Measurements from ENCODE around the gene SYVN1.
"Not testable (repeated sequence)": the region's sequence is repeated elsewhere in the genome, so short reads cannot be mapped to it uniquely, and the experiment has no call there.

Gene SYVN1

DNA sequence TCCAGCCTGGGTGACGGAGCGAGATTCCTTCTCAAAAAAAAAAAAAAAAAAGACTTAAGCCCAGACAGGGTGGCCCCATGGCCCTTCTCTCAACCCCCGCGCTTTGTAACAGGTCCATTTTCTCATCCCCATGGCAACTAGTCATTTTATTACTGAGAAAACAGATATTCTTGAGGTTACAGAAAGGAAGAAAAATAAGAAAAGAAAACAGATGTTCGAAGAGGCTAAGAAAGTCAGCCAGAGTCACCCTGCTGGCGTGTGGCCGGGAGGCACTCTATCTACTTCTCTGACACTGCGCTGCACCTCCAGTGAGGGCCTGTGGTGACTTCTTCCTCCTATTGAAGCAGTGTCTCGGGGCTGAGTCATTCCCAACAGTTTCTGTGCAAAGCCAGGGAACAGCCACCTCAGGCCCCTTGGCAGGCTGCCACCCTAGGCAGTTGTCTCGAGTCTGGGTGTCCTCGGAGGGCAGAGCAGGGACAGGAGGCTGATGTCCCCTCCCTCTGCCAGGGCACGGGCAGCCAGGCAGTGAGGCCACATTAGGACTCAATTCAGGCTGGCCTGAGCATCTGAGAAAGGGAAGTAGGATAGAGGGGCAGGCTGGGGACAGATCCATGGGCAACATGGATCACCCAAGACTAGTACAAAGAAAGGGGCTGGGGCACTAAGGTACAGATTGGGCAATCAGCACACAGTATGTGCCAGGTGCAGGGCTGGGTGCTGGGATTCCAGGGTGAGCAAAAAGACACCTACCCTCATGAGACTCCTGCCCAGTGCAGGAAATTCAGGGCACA is 16.4 kb upstream of the SYVN1 start:
- FAIRE-seq: no peak

- not testable (repeated sequence) for FAIRE-seq
Observed at GRCh38 chr11:65150131-65150508, 15.8 kb upstream of the SYVN1 start.

DNA sequence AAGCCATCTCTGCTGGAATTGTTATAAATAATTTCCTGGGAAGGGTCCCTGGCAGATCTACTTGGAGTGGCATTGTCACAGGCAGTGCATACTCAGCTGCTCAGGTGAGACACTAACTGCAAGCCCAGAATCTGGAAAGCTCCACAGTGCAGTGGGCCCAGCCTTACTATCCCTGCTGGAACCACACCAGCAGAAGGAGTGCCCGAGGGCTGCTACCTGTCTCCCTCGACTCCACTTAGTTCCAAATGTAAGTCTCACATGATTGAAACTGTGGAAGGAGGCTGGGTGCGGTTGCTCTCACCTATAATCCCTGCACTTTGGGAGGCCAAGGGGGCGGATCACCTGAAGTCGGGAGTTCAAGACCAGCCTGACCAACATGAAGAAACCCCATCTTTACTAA is 14.3 kb upstream of the SYVN1 start:
- no peak for FAIRE-seq

DNA sequence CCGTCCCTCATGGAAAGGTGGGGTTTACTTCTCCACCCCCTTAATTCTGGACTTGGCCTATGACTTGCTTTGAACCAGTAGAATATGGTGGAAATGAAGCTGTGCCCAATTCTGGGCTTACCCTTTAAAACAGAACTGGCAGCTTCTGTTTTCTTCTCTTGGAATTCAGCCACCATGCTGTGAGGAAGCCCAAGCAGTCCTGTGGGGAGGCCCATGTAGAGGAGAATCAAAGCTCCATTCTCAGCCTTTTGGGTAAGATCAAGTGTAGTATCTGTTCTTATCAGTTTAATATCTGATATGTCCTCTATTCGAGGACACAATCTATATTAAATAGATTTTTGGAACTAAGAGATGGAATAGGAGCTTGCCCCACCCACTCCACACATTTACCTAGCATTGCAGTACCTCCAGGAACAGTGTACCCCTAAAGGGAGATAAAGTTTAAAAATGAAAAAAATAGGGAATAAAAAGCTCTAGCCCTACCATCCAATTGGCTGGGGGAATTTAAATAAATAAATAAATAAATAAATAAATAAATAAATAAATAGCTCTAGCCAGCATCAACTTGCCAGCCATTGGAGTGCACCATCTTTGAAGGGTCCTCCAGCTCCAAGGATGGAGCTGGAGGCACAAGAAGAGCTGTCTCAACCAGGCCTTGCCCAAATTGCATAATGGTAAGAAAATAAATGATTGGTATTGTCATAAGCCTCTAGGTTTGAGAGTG is 13.2 kb upstream of the SYVN1 start:
- FAIRE-seq: no peak

- no peak for FAIRE-seq
Observed at GRCh38 chr11:65141896-65142494, 7.7 kb upstream of the SYVN1 start.

- FAIRE-seq: no peak
Observed at GRCh38 chr11:65136515-65137096, 2.3 kb upstream of the SYVN1 start.

- no peak for FAIRE-seq
Observed at GRCh38 chr11:65135633-65136145, 1.4 kb upstream of the SYVN1 start.

- peak; percentile 43 for FAIRE-seq
Observed at GRCh38 chr11:65134952-65135632, 773 bp upstream of the SYVN1 start.

DNA sequence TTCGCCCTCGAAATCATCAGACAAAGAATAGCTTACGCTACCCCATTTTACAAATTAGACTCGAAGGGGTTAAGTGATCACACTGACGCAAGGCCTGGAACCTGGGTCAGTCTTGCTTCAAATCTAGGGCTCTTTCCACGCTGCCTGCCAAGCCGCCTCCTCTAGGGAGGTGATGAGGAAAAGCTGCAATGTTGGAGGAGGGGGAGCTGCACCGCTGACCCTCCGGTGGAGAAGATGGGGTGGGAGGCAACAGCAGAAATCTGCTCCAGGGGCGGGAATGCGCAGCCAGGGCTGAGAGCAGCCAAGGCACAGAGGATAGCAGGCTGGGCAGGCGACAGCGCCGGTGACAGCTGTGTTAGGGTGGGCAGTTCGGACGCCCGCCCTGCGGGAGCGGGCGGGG is 595 bp downstream of the SYVN1 start:
- FAIRE-seq: no peak

GRCh38 chr11:65132988-65133700 is 1.2 kb downstream of the SYVN1 start:
- FAIRE-seq: no peak

DNA sequence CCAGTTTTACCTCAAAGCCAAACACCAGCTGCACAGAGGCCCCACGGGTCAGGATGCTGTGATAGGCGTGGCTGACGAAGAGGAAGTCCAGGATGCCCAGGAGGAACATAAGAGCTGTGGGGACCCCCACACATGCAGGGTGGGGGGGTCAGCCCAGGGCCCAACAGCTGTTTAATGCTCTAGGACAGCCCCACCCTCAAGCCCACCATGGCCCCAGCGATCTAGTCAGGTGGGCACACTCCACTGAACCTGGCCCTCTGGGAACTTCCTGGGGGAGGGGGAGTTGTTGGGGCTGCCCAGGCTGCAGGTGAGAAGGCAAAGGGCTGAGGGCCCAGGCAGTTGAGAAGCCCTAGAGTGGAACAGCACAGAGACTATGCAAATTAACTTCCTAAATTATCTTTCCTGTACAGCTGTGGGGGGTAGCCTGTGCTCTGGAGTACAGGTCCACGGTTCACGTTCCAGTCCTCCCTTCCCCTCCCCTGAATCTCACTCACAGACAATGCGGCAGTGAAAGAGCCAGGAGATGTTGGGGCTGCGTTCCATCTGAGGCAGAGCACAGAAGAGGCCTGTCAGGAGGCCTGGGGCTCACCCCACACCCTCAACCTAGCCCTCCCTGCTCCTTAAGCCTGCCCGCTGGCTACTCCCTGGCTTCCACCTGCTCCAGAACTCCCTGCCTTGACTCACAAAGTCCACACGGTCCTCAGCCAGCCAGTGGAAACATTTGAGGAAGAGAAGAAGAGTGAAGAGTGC is 1.9 kb downstream of the SYVN1 start:
- no peak for FAIRE-seq

- no peak for FAIRE-seq
Observed at GRCh38 chr11:65131895-65132237, 2.5 kb downstream of the SYVN1 start.

DNA sequence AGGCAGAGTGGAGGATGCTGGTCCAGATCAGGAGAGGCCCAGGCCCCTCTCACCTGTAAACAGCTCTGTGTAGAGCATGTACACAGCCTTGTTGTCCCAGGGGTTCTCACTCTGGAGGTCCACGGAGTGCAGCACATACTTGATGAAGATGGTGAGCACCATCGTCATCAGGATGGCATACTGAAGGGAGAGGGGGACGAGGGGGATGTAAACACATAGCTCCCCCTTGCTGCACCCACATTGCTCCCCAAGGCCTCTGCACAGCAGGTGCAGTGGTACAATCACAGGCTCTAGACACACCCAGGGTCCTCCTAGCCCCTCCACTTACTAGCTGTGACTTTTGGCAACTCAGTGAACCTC is 2.9 kb downstream of the SYVN1 start:
- no peak for FAIRE-seq

DNA sequence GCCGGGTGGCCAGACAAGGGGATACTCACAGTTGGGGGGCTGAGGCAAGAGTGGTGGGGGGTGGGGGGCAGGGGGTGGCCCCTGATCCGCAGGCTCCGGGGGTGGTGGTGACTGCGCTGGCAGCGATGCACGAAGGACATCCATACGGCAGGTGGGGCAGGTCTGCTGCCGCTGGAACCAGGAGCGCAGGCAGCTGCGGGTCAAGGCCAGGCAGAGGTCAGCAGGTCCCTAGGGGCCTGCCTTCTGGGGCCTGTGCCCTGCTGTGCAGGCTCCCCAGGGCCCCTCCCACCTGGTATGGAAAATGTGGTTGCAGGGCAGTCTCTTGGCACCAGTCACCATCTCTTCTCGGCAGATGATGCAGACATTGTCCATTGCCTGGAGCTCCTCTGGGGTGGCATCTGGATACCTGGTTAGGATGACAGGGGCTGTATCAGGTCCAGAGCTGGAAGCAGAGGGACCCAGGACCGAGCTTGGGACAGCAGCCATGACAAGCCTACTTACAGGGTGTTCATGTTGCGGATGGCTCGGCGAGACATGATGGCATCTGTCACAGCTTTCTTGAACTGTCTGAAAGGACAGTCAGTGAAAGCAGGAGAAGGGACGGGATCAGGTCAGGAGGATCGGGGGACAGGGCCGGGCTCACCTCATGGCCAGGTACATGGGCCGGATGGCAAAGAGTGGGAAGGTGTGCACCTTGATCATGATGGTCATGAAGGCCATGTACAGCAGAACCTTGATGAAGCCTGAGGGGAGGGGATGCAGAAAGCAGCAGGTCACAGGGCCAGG is 3.5 kb downstream of the SYVN1 start:
- no peak for FAIRE-seq

DNA sequence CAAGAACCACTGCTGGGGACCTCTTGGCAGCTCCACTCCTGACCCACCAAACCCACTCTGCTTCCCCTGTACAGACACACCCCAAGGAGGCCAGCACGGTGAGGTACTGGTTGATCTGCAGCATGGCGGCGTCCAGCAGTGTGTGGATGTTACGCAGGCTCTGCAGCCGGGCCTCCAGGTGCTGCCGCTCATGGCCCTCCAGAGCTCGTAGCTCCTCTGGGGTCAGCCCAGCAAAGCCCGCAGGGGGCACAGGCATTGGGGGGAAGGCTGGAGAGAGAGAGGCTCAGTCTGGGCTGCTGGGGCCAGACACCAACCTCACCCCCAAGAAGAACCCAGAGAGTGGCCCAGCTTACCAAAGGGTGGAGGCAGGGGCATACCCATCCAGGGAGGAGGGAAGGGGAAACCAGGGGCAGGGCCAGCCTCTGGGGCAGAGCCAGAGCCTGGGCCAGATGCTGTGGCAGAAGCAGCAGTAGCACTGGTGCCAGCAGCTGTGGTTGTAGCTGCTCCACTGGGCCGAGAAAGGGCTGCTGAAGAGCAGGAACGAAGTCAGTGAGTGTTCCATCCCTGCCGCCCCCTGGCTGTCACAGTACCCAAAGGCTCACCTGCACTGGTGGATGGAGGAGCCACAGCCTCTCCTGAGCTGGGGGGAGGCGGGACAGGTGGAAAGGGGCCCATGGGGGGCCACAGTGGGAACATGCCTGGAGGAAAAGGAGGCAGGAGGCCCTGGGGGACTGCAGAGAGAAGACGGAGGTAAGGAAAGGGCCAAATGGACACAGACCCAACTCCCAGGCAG is 4.5 kb downstream of the SYVN1 start:
- FAIRE-seq: no peak

DNA sequence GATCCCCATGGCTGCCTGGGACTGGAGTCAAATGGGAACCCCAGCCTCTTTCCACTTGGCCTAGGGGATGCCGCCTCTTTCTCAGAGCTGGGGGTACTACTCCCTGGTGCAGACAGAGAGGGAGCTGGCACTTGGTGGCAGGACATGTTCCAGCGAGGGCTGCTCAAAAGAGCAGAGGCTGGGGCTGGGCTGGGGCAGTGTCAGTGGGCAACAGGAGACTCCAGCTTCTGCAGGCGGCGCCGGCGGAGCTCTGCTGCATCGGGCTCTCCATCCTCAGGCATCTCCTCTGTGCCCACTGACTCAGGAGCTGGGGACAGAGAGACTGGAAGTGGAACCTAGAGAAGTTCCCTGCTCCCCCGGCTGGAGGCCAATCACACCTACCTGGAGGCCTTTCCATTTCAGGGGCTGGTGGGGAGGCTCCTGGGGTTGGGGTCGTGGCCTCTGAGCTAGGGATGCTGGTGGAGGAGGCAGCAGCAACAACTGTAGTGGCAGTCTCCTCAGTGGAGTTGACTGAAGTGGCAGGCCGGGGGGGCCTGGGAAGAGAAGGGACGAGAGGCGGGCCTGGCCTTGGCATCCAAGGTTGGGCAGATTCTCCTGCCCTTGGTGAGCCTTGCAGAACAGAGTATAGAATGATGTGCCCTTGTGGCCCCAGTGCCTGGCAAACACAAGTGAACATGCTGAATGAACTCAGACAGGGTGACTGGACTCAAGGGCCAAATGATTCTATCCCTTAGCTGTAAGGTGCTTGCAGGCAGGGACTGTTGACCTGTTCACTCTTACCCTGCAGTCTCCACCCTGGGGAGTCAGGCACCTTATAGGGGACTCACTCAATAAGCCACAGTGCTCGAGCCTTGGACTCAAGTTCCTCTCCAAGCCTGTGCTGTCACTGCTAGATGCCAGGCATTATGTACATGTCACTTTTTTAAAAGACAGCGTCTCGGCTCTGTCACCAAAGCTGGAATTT is 5.9 kb downstream of the SYVN1 start:
- no peak for FAIRE-seq

- FAIRE-seq: no peak
Observed at GRCh38 chr11:65127473-65128181, 6.7 kb downstream of the SYVN1 start.
